ENCODE measurements around the gene IFRD2. TPM values are rescaled to one million over a fixed set of nuclear protein-coding genes. Genes with fewer than 3 reads are reported as not detected.

IFRD2 gene
- total and polyA plus RNA-seq, 3 donors from 2014 or later = 42.3 to 60.9 (median 55.3) TPM

- Histone ChIP-seq H3K27ac (peak overlapping the region; percentile 58 to 63), H3K4me1 (peaks cover 72% of the 10 kb centered on the region), H3K9me3 (no peaks in the 10 kb centered on the region), H3K4me3 (no peak overlapping the region), H3K27me3 (no peaks in the 10 kb centered on the region), H3K36me3 (ENCODE audit: low read depth, missing control alignments) (no peaks in the 10 kb centered on the region)
- 40 to 45% methylated on average over 11 to 14 of the region's 14 CpGs for WGBS, 2 donors
- intact Hi-C loops (cut with DNase I; ENCODE audit: low total_unique reads) = no loop called here
- no peak for TF ChIP-seq POLR2A (IDR thresholded peaks at IDR 0.05)
- no peak for TF ChIP-seq CTCF (IDR thresholded peaks at IDR 0.05)
- peak; percentile 45 for DNase-seq
These were observed 49.2 kb downstream of the IFRD2 start for GRCh38 chr3:50242851-50243542.

- peak overlapping the region; percentile 58 to 63 for H3K27ac ChIP-seq
- H3K9me3 ChIP-seq = no peaks in the 10 kb centered on the region
- H3K27me3 ChIP-seq = no peaks in the 10 kb centered on the region
- 63 to 68% methylated on average over 3 of the region's 3 CpGs for WGBS, 2 donors
- DNase-seq = no peak
- TF ChIP-seq CTCF (IDR thresholded peaks at IDR 0.05) (no peak), POLR2A (IDR thresholded peaks at IDR 0.05) (no peak)
- no peaks in the 10 kb centered on the region for H3K36me3 ChIP-seq (ENCODE audit: low read depth, missing control alignments)
- intact Hi-C loops (cut with DNase I; ENCODE audit: low total_unique reads) = no loop called here
- H3K4me1 ChIP-seq = peaks cover 71% of the 10 kb centered on the region
- H3K4me3 ChIP-seq = no peak overlapping the region
These were observed 49.9 kb downstream of the IFRD2 start for GRCh38 chr3:50242381-50242770.

- Histone ChIP-seq H3K27ac (peak overlapping the region; percentile 58 to 63), H3K4me3 (no peak overlapping the region), H3K4me1 (peaks cover 65% of the 10 kb centered on the region), H3K27me3 (no peaks in the 10 kb centered on the region), H3K9me3 (no peaks in the 10 kb centered on the region), H3K36me3 (ENCODE audit: low read depth, missing control alignments) (no peaks in the 10 kb centered on the region)
- WGBS, 2 donors = 75 to 82% methylated on average over 6 to 7 of the region's 7 CpGs
- no peak for DNase-seq
- TF ChIP-seq POLR2A (IDR thresholded peaks at IDR 0.05) (no peak), CTCF (IDR thresholded peaks at IDR 0.05) (no peak)
- intact Hi-C loops (cut with DNase I; ENCODE audit: low total_unique reads) = no loop called here
These were observed 50.4 kb downstream of the IFRD2 start for GRCh38 chr3:50241713-50242380.

GRCh38 chr3:50241163-50241562, 51.1 kb downstream of the IFRD2 start:
- WGBS, 2 donors = 60 to 74% methylated on average over 2 to 4 of the region's 4 CpGs
- intact Hi-C loops (cut with DNase I; ENCODE audit: low total_unique reads) = no loop called here
- Histone ChIP-seq H3K36me3 (ENCODE audit: low read depth, missing control alignments) (no peaks in the 10 kb centered on the region), H3K4me1 (peaks cover 58% of the 10 kb centered on the region), H3K4me3 (no peak overlapping the region), H3K27ac (no peak overlapping the region), H3K9me3 (no peaks in the 10 kb centered on the region), H3K27me3 (no peaks in the 10 kb centered on the region)
- no peak for DNase-seq
- TF ChIP-seq POLR2A (IDR thresholded peaks at IDR 0.05) = no peak
- TF ChIP-seq CTCF (IDR thresholded peaks at IDR 0.05) = no peak

Measured in testis (tissue), 3 donors.